OCI-LY1 (cell line): ENCODE data around the gene MYADML2.

Experiments
- H2AFZ ChIP-seq: fragments of 200-600 bp; sonication (generic), shearing (Covaris generic); 2 replicates; pipeline ENCODE4 v1.6.0; 2014; ENCODE audit warnings: antibody characterized with exemption, mild to moderate bottlenecking, low read length
- H3F3A ChIP-seq: fragments of 200-600 bp; sonication (generic), shearing (Covaris generic); 2 replicates; pipeline ENCODE4 v1.6.0; 2014; ENCODE audit warnings: mild to moderate bottlenecking, antibody characterized with exemption, low read length, moderate library complexity; ENCODE audit not compliant: insufficient read depth
- H3K27ac ChIP-seq: fragments of 200-600 bp; sonication (generic); 2 replicates; pipeline ENCODE4 v1.5.1; 2014; ENCODE audit warnings: low read length, mixed run types, mild to moderate bottlenecking, low read depth; ENCODE audit not compliant: poor library complexity, severe bottlenecking
- H3K27me3 ChIP-seq: fragments of 200-600 bp; sonication (generic); 2 replicates; pipeline ENCODE4 v1.6.0; 2014; ENCODE audit warnings: antibody characterized with exemption, mild to moderate bottlenecking, low read length, moderate library complexity; ENCODE audit not compliant: insufficient read depth
- H3K36me3 ChIP-seq: fragments of 200-600 bp; sonication (generic); 2 replicates; pipeline ENCODE4 v1.6.1; 2014; ENCODE audit warnings: mild to moderate bottlenecking, antibody characterized with exemption, low read length, moderate library complexity, mixed read lengths; ENCODE audit not compliant: insufficient read depth
- H3K4me1 ChIP-seq: fragments of 200-600 bp; sonication (generic); 2 replicates; pipeline ENCODE4 v1.5.1; 2014; ENCODE audit warnings: mild to moderate bottlenecking, low read length, moderate library complexity; ENCODE audit not compliant: insufficient read depth, severe bottlenecking
- H3K4me2 ChIP-seq: fragments of 200-600 bp; sonication (generic), shearing (Covaris generic); 2 replicates; pipeline ENCODE4 v1.6.1; 2014; ENCODE audit warnings: low read length
- H3K4me3 ChIP-seq: fragments of 200-600 bp; sonication (generic); 2 replicates; pipeline ENCODE4 v1.5.1; 2014; ENCODE audit warnings: low read length, low read depth, mild to moderate bottlenecking, mixed read lengths; ENCODE audit not compliant: poor library complexity, severe bottlenecking
- H3K79me2 ChIP-seq: fragments of 200-600 bp; shearing (Covaris generic); 2 replicates; pipeline ENCODE4 v1.6.1; 2016; ENCODE audit warnings: mixed run types, low read length, mixed read lengths; ENCODE audit not compliant: insufficient read depth
- H3K9ac ChIP-seq: fragments of 200-600 bp; sonication (generic), shearing (Covaris generic); 2 replicates; pipeline ENCODE4 v1.6.1; 2014; ENCODE audit warnings: mild to moderate bottlenecking, low read length, mixed read lengths
- H3K9me2 ChIP-seq: fragments of 200-600 bp; sonication (generic), shearing (Covaris generic); 2 replicates; pipeline ENCODE4 v1.6.1; 2014; ENCODE audit warnings: low read depth, mild to moderate bottlenecking, low read length, mixed read lengths
- H3K9me3 ChIP-seq: fragments of 200-600 bp; shearing (Covaris generic); 2 replicates; pipeline ENCODE4 v1.6.1; 2014; ENCODE audit warnings: low read length, mixed read lengths
- H4K20me1 ChIP-seq: fragments of 200-600 bp; sonication (generic), shearing (Covaris generic); 2 replicates; pipeline ENCODE4 v1.6.0; 2016; ENCODE audit warnings: mild to moderate bottlenecking, low read length; ENCODE audit not compliant: insufficient read depth
- EZH2 ChIP-seq: fragments of 200-600 bp; sonication (generic), shearing (Covaris generic); IDR thresholded peaks from 2 replicates; pipeline ENCODE4 v1.8.0; 2017; ENCODE audit warnings: borderline replicate concordance, mixed run types, mild to moderate bottlenecking, antibody characterized with exemption, low read length, moderate library complexity, mixed read lengths
- TF ChIP-seq, protein P1 (sequence below): fragments of 200-600 bp; sonication (generic), shearing (Covaris generic); IDR thresholded peaks from 2 replicates; pipeline ENCODE4 v1.5.1; 2017; ENCODE audit warnings: mild to moderate bottlenecking, antibody characterized with exemption, low read length, moderate library complexity, mixed read lengths

MYADML2 gene

DNA sequence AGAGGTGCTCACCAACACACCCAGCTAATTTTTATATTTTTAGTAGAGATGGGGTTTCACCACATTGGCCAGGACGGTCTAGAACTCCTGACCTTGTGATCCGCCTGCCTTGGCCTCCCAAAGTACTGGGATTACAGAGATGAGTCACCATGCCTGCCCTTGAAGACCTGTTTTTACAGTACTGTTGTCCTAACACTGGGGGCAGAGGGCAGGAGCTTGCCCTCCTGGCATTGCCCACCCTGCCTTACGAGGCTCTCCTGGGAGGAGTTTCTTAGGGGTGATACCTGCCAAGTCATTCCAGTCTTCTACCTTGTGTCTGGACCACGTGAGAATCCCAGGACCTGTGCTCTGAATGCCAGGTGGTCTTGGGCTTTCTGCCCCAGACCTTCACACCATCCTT, 33.1 kb upstream of the MYADML2 start:
- no peak overlapping the region for H3K4me2 ChIP-seq
- H3K9ac ChIP-seq = no peak overlapping the region
- no peaks in the 10 kb centered on the region for H3K9me2 ChIP-seq
- H3K4me3 ChIP-seq = no peak overlapping the region
- no peaks in the 10 kb centered on the region for H3K27me3 ChIP-seq
- no peaks in the 10 kb centered on the region for H3F3A ChIP-seq
- H3K4me1 ChIP-seq = peaks cover 17% of the 10 kb centered on the region
- TF ChIP-seq EZH2 = no peak
- TF ChIP-seq, protein P1, sequence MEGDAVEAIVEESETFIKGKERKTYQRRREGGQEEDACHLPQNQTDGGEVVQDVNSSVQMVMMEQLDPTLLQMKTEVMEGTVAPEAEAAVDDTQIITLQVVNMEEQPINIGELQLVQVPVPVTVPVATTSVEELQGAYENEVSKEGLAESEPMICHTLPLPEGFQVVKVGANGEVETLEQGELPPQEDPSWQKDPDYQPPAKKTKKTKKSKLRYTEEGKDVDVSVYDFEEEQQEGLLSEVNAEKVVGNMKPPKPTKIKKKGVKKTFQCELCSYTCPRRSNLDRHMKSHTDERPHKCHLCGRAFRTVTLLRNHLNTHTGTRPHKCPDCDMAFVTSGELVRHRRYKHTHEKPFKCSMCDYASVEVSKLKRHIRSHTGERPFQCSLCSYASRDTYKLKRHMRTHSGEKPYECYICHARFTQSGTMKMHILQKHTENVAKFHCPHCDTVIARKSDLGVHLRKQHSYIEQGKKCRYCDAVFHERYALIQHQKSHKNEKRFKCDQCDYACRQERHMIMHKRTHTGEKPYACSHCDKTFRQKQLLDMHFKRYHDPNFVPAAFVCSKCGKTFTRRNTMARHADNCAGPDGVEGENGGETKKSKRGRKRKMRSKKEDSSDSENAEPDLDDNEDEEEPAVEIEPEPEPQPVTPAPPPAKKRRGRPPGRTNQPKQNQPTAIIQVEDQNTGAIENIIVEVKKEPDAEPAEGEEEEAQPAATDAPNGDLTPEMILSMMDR = no peak
- H2AFZ ChIP-seq = no peak overlapping the region
- peaks cover 24% of the 10 kb centered on the region for H3K36me3 ChIP-seq
- no peak overlapping the region for H3K27ac ChIP-seq
- no peaks in the 10 kb centered on the region for H3K79me2 ChIP-seq
- H4K20me1 ChIP-seq = no peaks in the 10 kb centered on the region
- H3K9me3 ChIP-seq = no peaks in the 10 kb centered on the region

DNA sequence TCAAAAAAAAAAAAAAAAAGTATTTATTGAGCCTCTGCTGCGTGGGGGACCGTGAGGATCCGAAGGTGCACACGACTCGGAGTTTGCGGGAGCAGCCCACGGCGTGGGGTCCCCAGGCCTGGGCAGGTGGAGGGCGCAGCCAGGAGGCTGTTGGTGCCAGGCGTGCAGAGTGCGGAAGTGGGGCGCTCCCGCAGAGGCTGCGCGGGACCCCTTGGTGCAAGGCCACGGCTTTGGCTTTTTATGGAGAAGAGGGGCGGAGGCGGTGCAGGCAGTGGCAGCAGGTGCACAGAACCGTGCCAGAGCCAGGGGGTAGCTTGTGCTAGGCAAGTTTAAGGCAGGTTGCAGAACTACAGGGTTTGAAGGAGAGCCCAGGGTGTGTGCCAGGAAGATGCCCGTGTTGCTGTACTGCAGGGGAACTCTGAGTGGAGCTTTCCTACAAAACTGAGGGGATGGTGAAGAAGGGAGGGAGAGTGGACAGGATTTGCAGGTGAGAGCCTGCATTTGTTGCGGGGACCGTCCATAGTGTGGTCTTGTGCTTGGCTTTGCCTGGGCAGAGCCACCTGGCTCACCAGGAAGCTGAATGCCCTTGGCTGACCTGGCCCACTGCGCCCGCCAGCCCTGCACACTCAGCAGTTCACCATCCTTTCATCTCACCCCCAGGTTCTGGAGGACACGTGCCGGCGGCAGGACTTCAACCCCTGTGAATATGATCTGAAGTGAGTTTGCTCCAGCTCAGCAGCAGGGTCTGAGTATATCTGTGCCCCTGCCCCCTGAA, 31.7 kb upstream of the MYADML2 start:
- Histone ChIP-seq H3K9ac (no peak overlapping the region; the same call in 1 of the 2 replicates), H2AFZ (no peak overlapping the region), H3K27me3 (no peaks in the 10 kb centered on the region), H3K79me2 (no peaks in the 10 kb centered on the region), H4K20me1 (no peaks in the 10 kb centered on the region), H3K4me1 (peaks cover 17% of the 10 kb centered on the region), H3K27ac (no peak overlapping the region), H3F3A (no peaks in the 10 kb centered on the region), H3K36me3 (peaks cover 11% of the 10 kb centered on the region), H3K4me3 (peak overlapping the region; percentile 97), H3K9me3 (no peaks in the 10 kb centered on the region; the same call in 1 of the 2 replicates), H3K9me2 (no peaks in the 10 kb centered on the region), H3K4me2 (peak overlapping the region; percentile 71; the same call in 1 of the 2 replicates)
- TF ChIP-seq EZH2 = no peak
- TF ChIP-seq, protein P1 = no peak

DNA sequence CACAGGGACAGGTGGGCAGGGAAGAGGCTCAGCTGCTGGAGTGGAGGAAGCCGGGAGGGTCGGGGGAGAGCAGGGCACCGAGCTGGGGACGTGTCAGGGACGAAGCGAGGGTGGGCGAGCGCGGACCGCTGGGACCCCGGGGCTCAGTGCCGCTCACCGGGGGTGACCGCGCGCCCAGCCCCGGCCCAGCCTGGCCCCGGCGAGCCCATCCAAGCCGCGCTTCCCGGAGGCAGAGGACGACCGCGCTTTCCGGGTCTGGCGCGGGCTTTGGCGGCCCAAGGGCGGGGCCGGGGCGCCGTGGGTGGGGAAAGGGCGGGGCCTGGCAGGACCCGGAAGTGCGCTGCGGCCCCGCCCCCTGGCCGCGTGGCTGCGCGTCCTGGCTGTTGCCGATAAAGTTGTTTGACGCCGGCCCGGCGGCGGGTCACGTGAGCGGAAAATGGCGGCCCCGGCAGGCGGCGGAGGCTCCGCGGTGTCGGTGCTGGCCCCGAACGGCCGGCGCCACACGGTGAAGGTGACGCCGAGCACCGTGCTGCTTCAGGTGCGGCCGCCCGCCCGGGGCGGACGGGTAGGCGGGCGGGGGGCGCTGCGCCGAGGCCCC, 30.3 kb upstream of the MYADML2 start, which contains the start of gene ASPSCR1:
Gene ASPSCR1, plus strand, starts transcription at position 419 of the 598 bp plus-strand sequence. Its CDS starts 18 bp downstream, at position 437.
- H3K27me3 ChIP-seq = no peaks in the 10 kb centered on the region; the same call in 1 of the 2 replicates
- peak within 1 kb of the TSS; percentile 22 for H3K27ac ChIP-seq
- H3K9me2 ChIP-seq = no peaks in the 10 kb centered on the region
- peaks cover 17% of the 10 kb centered on the region for H3K4me1 ChIP-seq
- no peaks in the 10 kb centered on the region for H4K20me1 ChIP-seq
- no peak for TF ChIP-seq EZH2
- TF ChIP-seq, protein P1 = no peak
- peak within 1 kb of the TSS; percentile 97 for H3K4me3 ChIP-seq
- peak within 1 kb of the TSS; percentile 93 for H3K9ac ChIP-seq
- H2AFZ ChIP-seq = peak within 1 kb of the TSS; percentile 39; the same call in 1 of the 2 replicates
- no peaks in the 10 kb centered on the region for H3F3A ChIP-seq
- no peaks in the 10 kb centered on the region; the same call in 1 of the 2 replicates for H3K9me3 ChIP-seq
- peak within 1 kb of the TSS; percentile 71 for H3K4me2 ChIP-seq
- H3K36me3 ChIP-seq = peaks cover 8% of the 10 kb centered on the region; the same call in 1 of the 2 replicates
- H3K79me2 ChIP-seq = no peaks in the 10 kb centered on the region
